NCI-H128 (cell line): ENCODE results near the gene AMBRA1.
"Not testable (repeated sequence)": the region's sequence is repeated elsewhere in the genome, so short reads cannot be mapped to it uniquely, and the experiment has no call there.

Experiments
- DNase-seq: peaks from one replicate; lab custom pipeline; 2025; ENCODE audit not compliant: unreplicated experiment; lab: John Stamatoyannopoulos, UW

AMBRA1 gene

DNA sequence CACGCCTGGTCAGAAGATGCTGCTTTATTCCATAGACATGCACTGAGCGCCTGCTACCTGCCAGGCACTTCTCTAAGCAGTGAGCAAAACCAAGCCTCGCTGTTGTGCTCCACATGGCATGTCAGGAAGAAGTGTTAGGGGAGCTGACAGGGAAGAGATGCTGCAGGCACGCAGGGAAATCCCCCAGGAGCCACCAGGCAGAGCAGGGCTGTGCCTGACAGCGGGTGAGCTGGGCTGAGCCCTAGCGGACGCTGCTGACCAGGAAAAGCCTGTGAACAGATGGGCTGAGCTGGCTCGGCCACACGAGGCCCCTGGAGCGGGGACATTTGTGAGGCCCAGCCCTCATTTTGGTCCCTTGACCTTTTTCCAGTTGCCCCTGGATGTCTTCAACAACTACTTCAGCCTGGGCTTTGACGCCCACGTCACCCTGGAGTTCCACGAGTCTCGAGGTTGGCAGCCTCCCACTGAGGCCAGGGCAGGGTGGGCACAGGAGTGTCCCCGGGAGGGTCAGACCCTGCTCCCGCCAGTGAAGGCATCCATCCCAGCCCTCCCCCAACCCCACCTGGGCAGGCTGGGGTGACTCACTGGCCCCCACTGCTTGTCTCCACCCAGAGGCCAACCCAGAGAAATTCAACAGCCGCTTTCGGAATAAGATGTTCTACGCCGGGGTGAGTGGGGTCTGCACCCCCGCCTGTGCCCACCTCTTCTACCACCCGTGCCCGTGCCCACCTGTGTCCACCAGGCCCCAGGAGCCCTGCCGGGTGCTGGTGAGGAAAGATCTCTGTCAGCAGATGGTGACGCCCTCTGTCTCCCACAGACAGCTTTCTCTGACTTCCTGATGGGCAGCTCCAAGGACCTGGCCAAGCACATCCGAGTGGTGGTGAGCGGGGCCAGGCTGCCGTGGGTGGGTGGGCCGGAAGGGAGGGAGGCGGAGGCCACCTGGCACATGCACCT, 219.8 kb downstream of the AMBRA1 start:
- DNase-seq: no peak

DNA sequence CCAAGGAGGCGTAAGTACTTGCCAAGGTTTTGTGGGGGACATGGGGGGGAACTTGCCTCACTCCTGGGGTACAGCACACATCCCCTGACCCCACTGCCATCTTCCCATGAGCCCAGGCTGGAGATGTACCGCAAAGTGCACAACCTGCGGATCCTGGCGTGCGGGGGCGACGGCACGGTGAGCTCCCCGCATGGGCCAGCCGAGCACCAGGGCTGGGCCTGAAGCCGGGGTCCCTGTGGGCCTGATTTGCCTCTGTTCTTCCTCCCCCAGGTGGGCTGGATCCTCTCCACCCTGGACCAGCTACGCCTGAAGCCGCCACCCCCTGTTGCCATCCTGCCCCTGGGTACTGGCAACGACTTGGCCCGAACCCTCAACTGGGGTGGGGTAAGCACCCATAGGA, 221.3 kb downstream of the AMBRA1 start:
- not testable (repeated sequence) for DNase-seq

DNA sequence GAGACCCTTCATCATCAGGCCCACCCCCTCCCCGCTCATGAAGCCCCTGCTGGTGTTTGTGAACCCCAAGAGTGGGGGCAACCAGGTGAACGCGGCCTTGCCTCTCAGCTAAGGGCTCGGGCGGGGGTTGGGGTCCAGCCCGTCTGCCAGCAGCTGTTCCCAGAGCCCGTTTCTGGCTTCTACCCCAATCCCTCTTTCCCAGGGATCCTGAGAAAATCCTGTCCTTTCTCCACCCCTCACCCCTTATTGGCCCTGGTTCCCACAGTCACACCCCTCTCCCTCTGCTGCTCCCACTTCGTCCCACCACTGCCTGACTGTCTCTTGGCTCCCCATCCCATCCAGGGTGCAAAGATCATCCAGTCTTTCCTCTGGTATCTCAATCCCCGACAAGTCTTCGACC, 221.7 kb downstream of the AMBRA1 start:
- no peak for DNase-seq

DNA sequence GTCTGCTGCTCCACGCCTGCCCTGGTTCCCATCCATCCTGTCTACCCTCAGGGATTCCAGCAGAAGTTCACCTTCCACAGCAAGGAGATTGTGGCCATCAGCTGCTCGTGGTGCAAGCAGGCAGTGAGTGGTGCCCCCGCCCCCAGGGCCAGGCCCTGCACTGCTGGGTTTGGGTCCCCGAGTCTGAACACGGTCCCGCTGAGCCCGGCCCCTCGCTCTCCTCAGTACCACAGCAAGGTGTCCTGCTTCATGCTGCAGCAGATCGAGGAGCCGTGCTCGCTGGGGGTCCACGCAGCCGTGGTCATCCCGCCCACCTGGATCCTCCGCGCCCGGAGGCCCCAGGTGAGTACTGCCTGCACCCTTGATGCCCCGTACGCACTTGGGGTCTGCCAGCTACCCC, 222.6 kb downstream of the AMBRA1 start:
- not testable (repeated sequence) for DNase-seq

DNA sequence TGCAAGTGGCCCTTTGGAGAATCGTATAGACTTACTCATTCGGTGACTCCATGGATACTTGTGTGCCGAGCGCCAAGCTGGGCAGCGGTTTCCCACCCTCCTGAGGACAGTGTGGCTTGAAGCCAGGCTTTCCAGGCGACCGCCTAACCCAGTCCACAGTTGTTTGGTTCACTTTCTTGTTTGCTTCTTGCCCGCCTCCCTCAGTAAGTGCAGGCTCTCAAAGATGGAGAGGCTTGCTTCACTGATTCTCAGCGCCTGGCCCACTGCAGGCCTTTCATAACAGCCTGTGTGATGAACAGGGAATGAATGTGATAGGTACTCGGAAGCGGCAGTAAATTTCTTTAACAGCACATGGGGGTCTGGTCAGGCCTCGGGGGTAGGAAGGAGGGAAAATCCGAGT, 223.6 kb downstream of the AMBRA1 start:
- no peak for DNase-seq

DNA sequence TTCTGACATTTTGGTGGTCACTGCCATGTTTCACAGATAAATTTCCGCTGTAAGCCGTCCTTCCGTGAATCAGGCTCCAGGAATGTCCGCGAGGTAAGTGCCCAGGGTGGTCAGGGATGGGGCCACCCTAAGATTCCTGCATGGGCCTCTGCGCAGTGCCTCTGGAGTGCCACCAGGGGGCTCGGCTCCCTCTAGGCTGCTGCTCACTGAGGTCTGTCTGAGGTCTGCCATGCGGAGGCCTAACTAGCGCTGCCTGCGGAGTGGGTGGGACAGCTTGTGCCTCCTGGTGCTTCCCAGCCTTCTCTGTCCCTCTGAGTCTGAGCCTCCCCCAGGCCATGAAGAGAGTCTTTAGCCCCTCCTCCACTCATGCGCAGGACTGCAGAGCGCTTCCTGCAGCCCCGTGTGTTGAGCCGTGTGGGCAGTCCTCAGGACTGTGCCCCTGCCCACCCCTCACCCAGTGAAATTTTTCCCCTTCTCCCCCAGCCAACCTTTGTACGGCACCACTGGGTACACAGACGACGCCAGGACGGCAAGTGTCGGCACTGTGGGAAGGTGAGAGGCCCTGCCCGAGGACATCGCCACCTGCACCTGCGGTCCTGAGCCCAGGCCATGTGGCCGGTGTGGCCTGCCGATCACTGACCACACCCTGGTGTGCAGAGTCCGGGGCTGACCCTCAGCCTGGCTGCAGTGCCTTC, 224.2 kb downstream of the AMBRA1 start:
- no peak for DNase-seq

DNA sequence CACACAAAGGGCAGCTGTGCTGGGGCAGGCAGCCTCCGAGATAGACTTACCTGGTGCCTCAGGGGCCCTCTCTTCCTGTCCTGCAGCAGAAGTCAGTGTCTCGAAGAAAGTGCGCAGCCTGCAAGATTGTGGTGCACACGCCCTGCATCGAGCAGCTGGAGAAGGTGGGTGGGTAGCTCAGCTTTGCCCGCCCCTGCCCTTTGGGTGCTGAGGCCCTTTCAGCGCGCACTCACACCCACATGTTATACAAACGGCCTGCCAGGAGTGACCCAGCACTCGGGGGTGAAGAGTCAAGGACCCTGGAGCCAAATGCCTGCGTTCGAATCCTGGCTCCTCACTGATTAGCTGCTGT, 225.9 kb downstream of the AMBRA1 start:
- DNase-seq: no peak

DNA sequence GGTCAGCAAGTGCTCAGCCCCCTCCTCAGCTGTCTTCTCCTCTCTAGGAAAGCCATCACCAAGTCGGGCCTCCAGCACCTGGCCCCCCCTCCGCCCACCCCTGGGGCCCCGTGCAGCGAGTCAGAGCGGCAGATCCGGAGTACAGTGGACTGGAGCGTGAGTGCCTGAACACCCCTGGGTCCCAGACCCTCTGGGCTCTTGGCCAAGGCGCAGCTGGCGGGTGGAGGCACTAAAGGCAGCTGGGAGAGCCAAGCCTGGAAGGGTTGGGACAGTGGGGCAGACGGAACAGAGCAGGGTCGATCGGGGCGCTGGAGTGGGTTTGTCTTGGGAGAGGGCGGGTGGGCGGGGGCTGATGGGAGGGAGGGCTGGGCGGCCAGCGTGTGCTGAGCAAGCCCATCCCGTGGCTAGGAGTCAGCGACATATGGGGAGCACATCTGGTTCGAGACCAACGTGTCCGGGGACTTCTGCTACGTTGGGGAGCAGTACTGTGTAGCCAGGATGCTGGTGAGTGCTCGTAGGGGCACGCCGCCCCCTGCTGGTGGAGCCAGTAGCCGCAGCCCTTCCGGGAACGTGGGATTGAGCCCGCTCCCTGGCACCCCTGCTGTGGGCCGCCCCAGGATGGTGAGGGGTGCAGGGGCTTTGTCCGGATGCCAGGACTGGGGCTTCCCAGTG, 226.4 kb downstream of the AMBRA1 start:
- no peak for DNase-seq

DNA sequence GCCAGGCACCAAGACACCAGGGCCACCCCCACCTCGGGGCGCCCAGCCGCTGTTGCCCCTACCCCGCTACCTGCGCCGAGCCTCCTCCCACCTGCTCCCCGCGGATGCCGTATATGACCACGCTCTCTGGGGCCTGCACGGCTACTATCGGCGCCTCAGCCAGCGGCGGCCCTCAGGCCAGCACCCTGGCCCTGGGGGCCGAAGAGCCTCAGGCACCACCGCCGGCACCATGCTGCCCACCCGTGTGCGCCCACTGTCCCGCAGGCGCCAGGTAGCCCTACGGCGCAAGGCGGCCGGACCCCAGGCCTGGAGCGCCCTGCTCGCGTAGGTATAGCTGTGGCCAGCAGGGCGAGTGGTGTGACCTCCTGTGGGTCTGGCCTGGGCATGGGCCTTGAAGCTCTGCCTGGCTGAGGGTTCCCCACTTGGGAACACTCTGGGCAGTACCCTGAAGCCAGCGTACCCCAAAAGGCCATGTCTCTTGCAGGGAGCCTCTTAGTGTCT, 227.1 kb downstream of the AMBRA1 start:
- no peak for DNase-seq

DNA sequence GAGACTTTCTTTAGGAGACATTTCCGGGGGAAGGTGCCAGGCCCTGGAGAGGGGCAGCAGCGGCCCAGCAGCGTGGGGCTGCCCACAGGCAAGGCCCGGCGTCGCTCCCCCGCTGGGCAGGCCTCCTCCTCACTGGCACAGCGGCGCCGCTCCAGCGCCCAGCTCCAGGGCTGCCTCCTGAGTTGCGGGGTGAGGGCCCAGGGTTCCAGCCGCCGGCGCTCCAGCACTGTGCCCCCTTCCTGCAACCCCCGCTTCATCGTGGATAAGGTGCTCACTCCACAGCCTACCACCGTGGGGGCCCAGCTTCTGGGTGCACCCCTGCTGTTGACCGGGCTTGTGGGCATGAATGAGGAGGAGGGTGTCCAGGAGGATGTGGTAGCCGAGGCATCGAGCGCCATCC, 227.6 kb downstream of the AMBRA1 start:
- no peak for DNase-seq

DNA sequence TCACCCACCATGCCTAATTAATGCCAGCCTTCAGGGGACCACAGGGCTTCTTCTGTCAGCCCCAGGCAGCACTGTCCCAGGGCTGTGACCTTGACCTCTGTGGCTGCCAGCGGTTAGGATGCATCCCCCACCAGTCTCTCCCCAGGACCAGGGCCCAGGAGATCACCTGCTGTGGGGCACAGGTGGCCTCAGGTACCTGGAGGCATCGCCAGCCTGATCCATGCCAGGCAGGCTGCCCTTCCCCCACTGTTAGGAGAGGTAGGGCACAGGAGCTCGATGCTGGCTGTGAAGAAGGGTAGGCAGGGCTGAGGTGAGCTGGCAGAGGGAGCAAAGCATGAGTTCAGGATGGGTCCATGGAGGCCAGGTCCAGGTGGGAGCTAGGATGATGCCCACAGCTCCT, 229.0 kb downstream of the AMBRA1 start:
- DNase-seq: no peak

DNA sequence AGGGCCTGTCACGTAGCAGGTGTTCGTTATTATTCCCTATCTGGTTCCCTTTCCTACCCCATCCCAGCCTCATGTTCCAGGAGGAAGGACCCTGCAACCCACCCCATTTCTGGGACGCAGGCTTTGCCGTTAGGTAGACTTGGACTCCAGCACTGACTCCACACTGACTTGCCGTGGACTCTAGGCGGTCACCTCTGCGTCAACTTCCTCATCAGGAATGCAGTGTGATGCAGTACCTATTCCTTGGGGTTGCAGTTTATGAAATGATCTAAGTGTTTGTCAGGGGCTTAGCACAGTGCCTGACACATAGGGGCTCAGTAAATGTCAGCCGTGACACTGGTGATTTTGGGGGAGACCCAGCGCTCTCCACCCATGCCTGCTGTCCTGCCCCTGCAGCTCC, 229.8 kb downstream of the AMBRA1 start:
- no peak for DNase-seq

DNA sequence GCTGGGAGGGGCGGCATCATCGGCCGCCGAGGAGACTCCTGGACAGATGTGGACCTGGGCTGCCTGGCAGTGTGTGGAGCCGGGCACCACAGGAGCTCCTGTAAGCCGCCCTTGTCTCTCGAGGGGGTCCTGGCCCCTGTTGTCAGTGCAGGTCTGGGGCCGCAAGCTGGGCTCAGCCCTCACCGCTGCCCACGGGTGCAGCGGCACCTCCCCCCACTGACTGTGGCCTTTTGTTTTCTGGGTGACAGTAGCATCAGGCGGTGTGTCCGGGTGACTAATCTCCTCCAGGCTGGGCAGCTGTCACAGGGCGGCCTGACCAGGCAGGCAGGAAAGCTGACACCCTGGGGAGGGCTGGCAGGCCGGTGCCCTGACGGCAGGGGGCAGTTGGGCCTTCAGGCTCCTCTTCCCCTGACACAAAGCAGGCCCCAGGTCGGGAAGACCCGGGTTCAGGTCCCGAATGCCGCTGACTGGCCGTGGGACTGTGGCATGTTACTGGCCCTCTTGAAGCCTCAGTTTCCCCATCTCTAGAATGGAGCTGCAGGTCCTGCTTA, 230.3 kb downstream of the AMBRA1 start:
- DNase-seq: no peak

DNA sequence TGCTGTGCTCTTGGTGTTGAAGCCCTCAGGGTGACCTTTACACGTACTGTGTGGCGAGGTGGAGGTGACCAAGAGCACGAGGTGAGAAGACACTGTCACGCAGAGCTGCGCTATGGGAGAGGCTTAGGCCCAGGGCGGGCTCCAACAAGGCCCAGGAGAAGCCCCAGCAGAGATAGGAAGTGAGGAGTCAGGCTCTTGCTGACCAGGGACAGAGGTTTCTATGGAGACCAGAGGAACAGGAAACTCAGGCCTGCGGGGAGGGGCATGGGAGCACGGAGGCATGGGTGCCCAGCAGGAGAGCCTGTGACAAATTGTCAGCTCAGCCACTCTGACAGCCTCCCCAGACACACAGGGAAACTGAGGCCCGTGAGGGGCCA, 230.8 kb downstream of the AMBRA1 start:
- DNase-seq: no peak

DNA sequence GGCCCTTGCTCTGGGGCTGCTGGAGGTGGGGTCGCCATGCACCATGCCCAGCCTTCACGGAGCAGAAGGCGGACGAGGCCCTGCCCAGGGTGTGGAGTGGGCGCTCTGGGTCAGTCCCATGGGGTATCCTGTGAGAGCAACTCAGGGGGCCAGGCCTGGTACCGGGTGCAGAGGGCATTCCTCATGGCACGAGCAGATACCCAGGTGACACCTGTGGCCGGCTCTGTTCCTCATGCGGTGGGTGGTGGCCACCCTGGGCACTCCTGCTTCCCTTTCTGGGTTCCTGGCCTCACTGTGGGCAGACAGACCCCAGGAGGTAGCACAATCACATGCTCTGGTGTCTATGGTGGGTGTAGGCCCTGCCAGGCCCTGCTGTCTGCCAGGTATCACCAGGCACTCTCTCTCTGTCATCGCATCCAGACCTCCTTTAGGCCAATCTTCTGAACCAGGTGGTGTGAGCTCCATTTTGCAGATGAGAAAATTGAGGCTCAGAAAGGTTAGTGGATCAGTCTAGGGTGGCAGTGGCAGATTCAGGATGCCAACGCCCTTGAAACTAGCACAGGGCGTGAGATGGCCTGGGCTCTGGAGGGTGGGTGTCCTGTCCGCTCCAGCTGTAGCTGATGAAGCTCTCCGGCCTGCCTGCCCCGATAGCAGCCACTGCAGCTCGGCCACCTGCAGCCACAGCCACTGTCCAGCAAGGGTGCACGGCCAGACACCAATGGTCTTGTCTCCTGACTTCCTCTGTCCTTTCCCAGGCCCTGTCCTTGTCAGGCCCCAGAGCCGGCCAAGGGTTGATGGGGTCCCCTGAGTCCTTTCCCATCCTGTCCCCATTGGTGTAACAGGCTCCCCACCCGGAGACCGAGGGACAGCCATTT, 231.4 kb downstream of the AMBRA1 start:
- DNase-seq: no peak

DNA sequence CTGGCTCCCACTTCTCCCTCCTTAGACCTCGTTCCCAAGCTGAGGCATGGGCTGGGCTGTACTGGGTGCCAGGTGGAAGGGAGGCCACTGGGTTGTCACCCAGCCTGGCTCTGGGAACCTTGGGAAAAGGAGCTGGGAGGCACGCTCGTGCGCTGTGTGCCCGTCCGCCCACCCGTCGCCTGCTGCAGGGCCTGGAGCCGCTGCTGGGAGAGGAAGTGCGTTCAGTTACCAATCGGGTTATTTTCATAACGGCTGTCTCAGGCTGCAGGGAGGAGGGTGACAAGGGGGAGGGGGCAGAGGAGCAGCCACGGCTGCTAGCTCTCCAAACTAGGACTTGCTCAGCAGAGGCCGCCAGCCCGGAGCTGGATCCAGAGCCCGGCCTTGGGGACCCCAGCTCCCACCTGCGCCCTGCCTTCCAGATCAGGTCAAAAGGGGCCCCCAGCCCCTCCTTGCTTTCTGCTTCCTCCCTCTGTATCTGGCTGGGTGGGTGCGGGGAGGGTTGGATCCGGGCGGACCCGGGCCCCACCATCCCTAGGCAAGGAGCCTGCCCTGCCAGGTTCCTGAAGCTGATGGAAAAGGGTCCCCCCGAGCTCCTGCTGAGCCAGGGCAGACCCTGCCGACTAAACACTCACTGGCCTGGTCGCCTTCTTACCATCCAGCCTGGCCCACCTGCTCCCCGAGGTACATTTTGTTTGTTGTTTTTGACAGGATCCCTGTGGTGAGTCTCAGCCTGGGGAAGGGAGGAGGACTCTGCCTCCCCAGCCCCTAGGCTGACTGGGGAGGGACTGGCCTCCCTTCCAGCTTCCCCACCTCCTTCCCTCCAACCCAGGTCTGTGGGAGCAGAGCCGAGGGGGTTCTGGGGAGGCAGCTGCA, 232.3 kb downstream of the AMBRA1 start:
- DNase-seq: no peak

DNA sequence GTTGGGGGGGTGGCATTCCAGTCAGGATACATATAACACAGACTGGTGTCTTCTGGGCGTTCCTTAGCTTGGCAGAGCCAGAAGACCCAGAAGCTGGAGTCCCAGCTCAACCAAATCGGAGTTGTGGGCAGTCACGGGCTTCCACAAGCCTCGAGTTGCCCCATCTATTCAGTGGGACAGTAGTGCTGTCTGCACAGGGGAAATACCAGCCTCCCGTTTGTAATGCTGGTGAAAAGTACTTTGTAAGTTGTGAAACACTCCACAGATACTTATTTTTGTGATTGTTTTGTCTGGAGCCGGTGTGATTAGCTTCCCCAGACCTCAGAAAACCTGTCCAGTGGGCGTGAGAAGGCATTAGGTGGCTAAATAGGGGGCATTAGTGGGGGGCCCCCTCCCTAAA, 232.9 kb downstream of the AMBRA1 start:
- DNase-seq: no peak

DNA sequence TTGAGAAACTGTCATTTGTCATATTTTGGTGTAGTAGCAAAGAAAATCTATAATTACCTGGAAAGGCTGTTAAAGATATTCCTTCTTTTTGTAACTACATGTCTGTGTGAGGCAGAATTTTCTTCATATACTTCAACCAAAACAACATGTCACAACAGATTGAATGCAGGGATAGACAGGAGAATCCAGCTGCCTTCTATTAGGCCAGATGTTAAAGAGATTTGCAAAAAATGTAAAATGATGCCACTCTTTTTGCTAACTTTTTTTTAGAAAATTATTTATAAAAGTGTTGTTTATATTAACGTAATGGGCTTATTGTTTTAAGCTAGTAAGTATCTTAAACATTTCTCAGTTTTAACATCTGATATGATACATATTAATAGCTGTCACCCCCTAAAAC, 233.9 kb downstream of the AMBRA1 start:
- no peak for DNase-seq

DNA sequence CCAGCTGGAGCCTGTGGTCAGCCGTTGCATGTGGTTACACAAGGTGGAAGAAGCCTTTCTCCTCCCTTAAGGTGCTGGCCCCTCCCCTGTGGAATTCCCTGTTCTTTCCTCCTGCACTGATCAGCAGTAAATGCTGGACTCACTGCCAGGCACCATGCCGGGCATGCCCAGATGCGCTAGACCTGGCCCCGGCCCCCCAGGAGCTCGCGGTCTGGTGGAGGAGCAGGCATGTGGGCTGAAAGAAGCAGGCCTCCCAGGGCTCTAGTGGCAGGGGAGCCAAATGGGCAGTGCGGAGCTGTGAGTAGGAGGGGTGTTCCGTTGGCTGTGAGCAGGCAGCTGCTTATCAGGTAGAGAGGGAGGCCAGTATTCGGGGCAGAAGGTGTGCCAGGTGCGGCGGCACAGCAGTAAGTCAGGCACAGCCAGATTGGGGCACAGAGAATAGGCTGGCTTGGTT, 236.3 kb downstream of the AMBRA1 start:
- DNase-seq: no peak
